Measurements from ENCODE around the gene G6PC1. TPM values are rescaled to one million over a fixed set of nuclear protein-coding genes. Genes with fewer than 3 reads are reported as not detected.
"Not testable (repeated sequence)": the region's sequence is repeated elsewhere in the genome, so short reads cannot be mapped to it uniquely, and the experiment has no call there.

Gene G6PC1
- total and polyA plus RNA-seq, 2 of the 4 experiments (the other 2 are of a cell fraction): not detected

DNA sequence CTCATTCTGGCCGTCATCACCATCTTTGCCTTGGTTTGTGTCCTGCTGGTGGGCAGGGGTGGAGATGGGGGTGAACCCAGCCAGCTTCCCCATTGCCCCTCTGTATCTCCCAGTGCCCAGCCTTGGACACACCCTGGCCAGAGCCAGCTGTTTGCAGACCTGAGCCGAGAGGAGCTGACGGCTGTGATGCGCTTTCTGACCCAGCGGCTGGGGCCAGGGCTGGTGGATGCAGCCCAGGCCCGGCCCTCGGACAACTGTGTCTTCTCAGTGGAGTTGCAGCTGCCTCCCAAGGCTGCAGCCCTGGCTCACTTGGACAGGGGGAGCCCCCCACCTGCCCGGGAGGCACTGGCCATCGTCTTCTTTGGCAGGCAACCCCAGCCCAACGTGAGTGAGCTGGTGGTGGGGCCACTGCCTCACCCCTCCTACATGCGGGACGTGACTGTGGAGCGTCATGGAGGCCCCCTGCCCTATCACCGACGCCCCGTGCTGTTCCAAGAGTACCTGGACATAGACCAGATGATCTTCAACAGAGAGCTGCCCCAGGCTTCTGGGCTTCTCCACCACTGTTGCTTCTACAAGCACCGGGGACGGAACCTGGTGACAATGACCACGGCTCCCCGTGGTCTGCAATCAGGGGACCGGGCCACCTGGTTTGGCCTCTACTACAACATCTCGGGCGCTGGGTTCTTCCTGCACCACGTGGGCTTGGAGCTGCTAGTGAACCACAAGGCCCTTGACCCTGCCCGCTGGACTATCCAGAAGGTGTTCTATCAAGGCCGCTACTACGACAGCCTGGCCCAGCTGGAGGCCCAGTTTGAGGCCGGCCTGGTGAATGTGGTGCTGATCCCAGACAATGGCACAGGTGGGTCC lies 49.0 kb upstream of the G6PC1 start:
- H3K4ac ChIP-seq (ENCODE audit: low read depth, low read length); H3K18ac ChIP-seq (ENCODE audit: low read depth, low read length); H3K23ac ChIP-seq (ENCODE audit: low read depth, low read length); H3K36me3 ChIP-seq (ENCODE audit: control insufficient read depth, insufficient read depth, low read length); H3K4me3 ChIP-seq (ENCODE audit: insufficient read depth, low read depth, low read length); CTCF ChIA-PET; POLR2A ChIA-PET (ENCODE audit: unreplicated experiment); DNase-seq; H3K9me1 ChIP-seq (ENCODE audit: insufficient read depth, low read length); H2BK20ac ChIP-seq (ENCODE audit: low read depth, low read length); H4K5ac ChIP-seq (ENCODE audit: low read depth, low read length); H3K27ac ChIP-seq (ENCODE audit: insufficient read depth, low read length); H2BK15ac ChIP-seq (ENCODE audit: low read depth, low read length); H2AK5ac ChIP-seq (ENCODE audit: low read depth, low read length); H3K56ac ChIP-seq (ENCODE audit: extremely low read depth, insufficient read depth, low read length); H3K4me1 ChIP-seq (ENCODE audit: control insufficient read depth, insufficient read depth, low read length); H2AK9ac ChIP-seq (replicated peaks; ENCODE audit: low read depth, low read length, poor library complexity); BruUV-seq (replicated peaks); ATAC-seq (ENCODE audit: low read depth); H4K8ac ChIP-seq (ENCODE audit: low read depth in 2 of 2, low read length in 2 of 2); H3K4me2 ChIP-seq (ENCODE audit: low read depth, low read length); H3K9me3 ChIP-seq (ENCODE audit: control insufficient read depth, insufficient read depth, low read length); H2BK120ac ChIP-seq (ENCODE audit: low read depth, low read length); dilution Hi-C loops (cut with HindIII; ENCODE audit: low sequenced_read_pairs, unreplicated experiment); H3K79me1 ChIP-seq (ENCODE audit: low read depth in 1 of 2, low read length in 2 of 2); in situ Hi-C loops (cut with MboI; ENCODE audit: low sequenced_read_pairs); H3K14ac ChIP-seq (replicated peaks; ENCODE audit: low read depth, low read length); H4K20me1 ChIP-seq (ENCODE audit: insufficient read depth, low read length); H2BK5ac ChIP-seq (ENCODE audit: low read depth, low read length, poor library complexity, severe bottlenecking); H4K91ac ChIP-seq (ENCODE audit: insufficient read depth, low read depth, low read length); H2AFZ ChIP-seq (replicated peaks; ENCODE audit: low read length, poor library complexity); intact Hi-C loops (cut with micrococcal nuclease); H3K9ac ChIP-seq (ENCODE audit: low read depth, low read length): not testable (repeated sequence)
- peaks cover 15% of the 10 kb centered on the region for H3K27me3 ChIP-seq (ENCODE audit: control insufficient read depth, insufficient read depth, low read length)
- WGBS, 2 experiments (ENCODE audit: extremely low coverage in 2 of 2, insufficient read length in 1 of 2): no CpG with 5 or more reads among the region's 28 CpGs
